Breast epithelium (tissue), 4 donors: ENCODE data around the gene CCM2L. TPM values are rescaled to one million over a fixed set of nuclear protein-coding genes. Genes with fewer than 3 reads are reported as not detected.

ENCODE experiments used
- DNase-seq, 2 donors: peaks; one replicate each; pipeline ENCODE4 v3.0.0-alpha.2; 2019; ENCODE audit warnings: low spot score in 2 of 2
- H3K27ac ChIP-seq, 2 donors: fragments of 200-600 bp; sonication (generic) in 1 of 2; one replicate each; pipeline ENCODE4 v1.5.1; 2016 to 2019; ENCODE audit warnings: mild to moderate bottlenecking in 1 of 2
- H3K27me3 ChIP-seq, 2 donors: fragments of 200-600 bp; sonication (generic) in 1 of 2; one replicate each; pipeline versions ENCODE4 v1.5.1 to v1.6.0; 2017 to 2019; ENCODE audit warnings: control low read depth in 1 of 2, mild to moderate bottlenecking in 1 of 2
- H3K36me3 ChIP-seq: fragments of 200-600 bp; one replicate; pipeline ENCODE4 v1.5.1; 2019
- H3K4me1 ChIP-seq, 2 donors: fragments of 200-600 bp; sonication (generic); one replicate each; pipeline ENCODE4 v1.5.1; 2016 to 2019; ENCODE audit warnings: control low read depth in 1 of 2
- H3K4me3 ChIP-seq, 3 donors: fragments of 200-600 bp; sonication (generic); 1 replicate in 2 of 3; 2 replicates in 1 of 3; pipeline ENCODE4 v1.5.1; 2016 to 2019; ENCODE audit warnings: mild to moderate bottlenecking in 3 of 3, moderate library complexity in 2 of 3
- H3K9me3 ChIP-seq, 2 donors: fragments of 200-600 bp; sonication (generic) in 1 of 2; one replicate each; pipeline ENCODE4 v1.5.1; 2016 to 2019; ENCODE audit warnings: control low read depth in 1 of 2
- POLR2A ChIP-seq: fragments of 450-650 bp; IDR thresholded peaks from one replicate; pipeline ENCODE4 v1.6.1; 2016; ENCODE audit warnings: antibody characterized with exemption, mild to moderate bottlenecking, moderate library complexity
- POLR2AphosphoS5 ChIP-seq, 3 donors: sonication (generic); formaldehyde crosslinking; IDR thresholded peaks; one replicate each; pipeline ENCODE4 v1.6.1; 2017; ENCODE audit warnings: antibody characterized with exemption in 3 of 3
- intact Hi-C: fragments of 100-400 bp; cut with DNase I; formaldehyde crosslinking; loops from one replicate; pipeline ENCODE4 v1.15.1; 2023; ENCODE audit warnings: low total_unique reads
- total RNA-seq, 3 donors: library from RNA; depleted of rRNA; stranded (reverse); fragments of >200 nt; gene quantifications; one replicate each; pipeline ENCODE4 v1.1.0, GENCODE V29; 2016
- TF ChIP-seq, protein P1 (sequence below), 3 donors: fragments of 450-650 bp; IDR thresholded peaks; one replicate each; pipeline ENCODE4 v1.5.1; 2016 to 2017; ENCODE audit warnings: antibody characterized with exemption in 3 of 3, mild to moderate bottlenecking in 3 of 3, moderate library complexity in 3 of 3

Gene CCM2L
- total RNA-seq, 3 donors from 2014 or later = 2.8 to 9.2 (median 4.6) TPM

DNA sequence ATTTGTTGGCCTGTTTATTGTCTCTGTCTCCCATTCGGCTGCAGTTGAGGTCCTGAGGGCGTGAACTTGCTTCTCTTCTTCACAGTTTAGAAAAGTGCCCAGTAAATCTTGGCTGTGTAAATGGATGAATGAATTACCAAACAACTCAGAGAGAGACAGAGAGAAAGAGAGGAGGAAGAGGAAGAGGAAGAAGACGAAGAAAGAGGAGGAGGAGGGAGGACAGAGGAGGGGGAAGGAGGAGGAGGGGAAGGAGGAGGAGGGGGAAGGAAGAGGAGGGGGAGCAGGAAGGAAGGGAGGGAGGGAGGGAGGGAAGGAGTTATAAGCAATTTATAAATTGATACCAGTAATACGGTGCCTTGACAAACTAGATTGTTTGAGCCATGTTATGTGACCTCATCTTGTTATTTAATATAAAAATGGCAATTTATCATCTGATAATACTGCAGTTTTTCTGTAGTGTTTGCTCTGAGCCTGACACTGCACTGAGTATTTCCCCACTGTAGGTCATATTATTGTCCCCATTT lies 60.5 kb downstream of the CCM2L start:
- no peak overlapping the region for H3K27ac ChIP-seq
- no peaks in the 10 kb centered on the region for H3K9me3 ChIP-seq
- H3K4me1 ChIP-seq = no peaks in the 10 kb centered on the region
- intact Hi-C loops = no loop called here
- no peak for TF ChIP-seq POLR2AphosphoS5 (IDR thresholded peaks at IDR 0.05)
- TF ChIP-seq, protein P1, sequence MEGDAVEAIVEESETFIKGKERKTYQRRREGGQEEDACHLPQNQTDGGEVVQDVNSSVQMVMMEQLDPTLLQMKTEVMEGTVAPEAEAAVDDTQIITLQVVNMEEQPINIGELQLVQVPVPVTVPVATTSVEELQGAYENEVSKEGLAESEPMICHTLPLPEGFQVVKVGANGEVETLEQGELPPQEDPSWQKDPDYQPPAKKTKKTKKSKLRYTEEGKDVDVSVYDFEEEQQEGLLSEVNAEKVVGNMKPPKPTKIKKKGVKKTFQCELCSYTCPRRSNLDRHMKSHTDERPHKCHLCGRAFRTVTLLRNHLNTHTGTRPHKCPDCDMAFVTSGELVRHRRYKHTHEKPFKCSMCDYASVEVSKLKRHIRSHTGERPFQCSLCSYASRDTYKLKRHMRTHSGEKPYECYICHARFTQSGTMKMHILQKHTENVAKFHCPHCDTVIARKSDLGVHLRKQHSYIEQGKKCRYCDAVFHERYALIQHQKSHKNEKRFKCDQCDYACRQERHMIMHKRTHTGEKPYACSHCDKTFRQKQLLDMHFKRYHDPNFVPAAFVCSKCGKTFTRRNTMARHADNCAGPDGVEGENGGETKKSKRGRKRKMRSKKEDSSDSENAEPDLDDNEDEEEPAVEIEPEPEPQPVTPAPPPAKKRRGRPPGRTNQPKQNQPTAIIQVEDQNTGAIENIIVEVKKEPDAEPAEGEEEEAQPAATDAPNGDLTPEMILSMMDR (IDR thresholded peaks at IDR 0.05) = no peak
- TF ChIP-seq POLR2A = no peak
- peaks cover 0 to 13% of the 10 kb centered on the region in 2 donors for H3K27me3 ChIP-seq
- DNase-seq = no peak
- no peak overlapping the region for H3K4me3 ChIP-seq
- H3K36me3 ChIP-seq = no peaks in the 10 kb centered on the region

GRCh38 chr20:32071395-32072167 lies 61.3 kb downstream of the CCM2L start:
- intact Hi-C loops = no loop called here
- Histone ChIP-seq H3K27ac (no peak overlapping the region), H3K27me3 (peaks cover 0 to 13% of the 10 kb centered on the region in 2 donors), H3K9me3 (no peaks in the 10 kb centered on the region), H3K4me3 (no peak overlapping the region), H3K36me3 (no peaks in the 10 kb centered on the region), H3K4me1 (no peaks in the 10 kb centered on the region)
- DNase-seq = no peak
- TF ChIP-seq, protein P1 (IDR thresholded peaks at IDR 0.05) = no peak
- TF ChIP-seq POLR2AphosphoS5 (IDR thresholded peaks at IDR 0.05) = no peak
- no peak for TF ChIP-seq POLR2A

- intact Hi-C loops = no loop called here
- DNase-seq = no peak
- H3K36me3 ChIP-seq = no peaks in the 10 kb centered on the region
- no peaks in the 10 kb centered on the region for H3K4me1 ChIP-seq
- H3K27me3 ChIP-seq = peaks cover 0 to 13% of the 10 kb centered on the region in 2 donors
- H3K9me3 ChIP-seq = no peaks in the 10 kb centered on the region
- no peak overlapping the region for H3K27ac ChIP-seq
- no peak for TF ChIP-seq POLR2A
- no peak overlapping the region for H3K4me3 ChIP-seq
These were observed 62.0 kb downstream of the CCM2L start for GRCh38 chr20:32072168-32072750.

DNA sequence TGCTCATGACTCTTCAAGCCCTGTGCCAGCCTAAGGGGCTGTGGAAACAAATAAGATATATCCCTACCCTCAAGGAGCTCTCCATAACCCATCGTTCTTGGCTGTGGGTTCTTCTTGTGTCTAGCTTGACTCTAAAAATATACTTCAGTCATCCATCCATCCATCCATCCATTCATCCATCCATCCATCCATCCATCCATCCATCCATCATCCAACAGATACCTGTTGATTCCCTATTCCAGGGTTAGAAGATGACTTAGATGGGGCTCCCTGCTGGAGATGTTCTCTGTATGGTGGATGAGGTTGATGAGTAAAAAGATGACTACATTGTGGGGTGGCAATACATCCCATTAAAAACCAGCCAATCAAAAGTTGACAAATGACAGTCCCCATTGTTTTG lies 65.3 kb downstream of the CCM2L start:
- no peak for TF ChIP-seq POLR2A
- no peak for TF ChIP-seq POLR2AphosphoS5 (IDR thresholded peaks at IDR 0.05)
- TF ChIP-seq, protein P1 (IDR thresholded peaks at IDR 0.05) = no peak
- intact Hi-C loops = no loop called here
- DNase-seq = no peak
- H3K9me3 ChIP-seq = no peaks in the 10 kb centered on the region
- no peaks in the 10 kb centered on the region for H3K36me3 ChIP-seq
- no peaks in the 10 kb centered on the region for H3K4me1 ChIP-seq
- H3K4me3 ChIP-seq = no peak overlapping the region
- no peak overlapping the region for H3K27ac ChIP-seq
- H3K27me3 ChIP-seq = peaks cover 0 to 13% of the 10 kb centered on the region in 2 donors

GRCh38 chr20:32077190-32077589 lies 67.0 kb downstream of the CCM2L start:
- H3K4me1 ChIP-seq = no peaks in the 10 kb centered on the region
- TF ChIP-seq POLR2A (no peak), POLR2AphosphoS5 (IDR thresholded peaks at IDR 0.05) (no peak)
- TF ChIP-seq, protein P1 (IDR thresholded peaks at IDR 0.05) = no peak
- no peak overlapping the region for H3K27ac ChIP-seq
- intact Hi-C loops = no loop called here
- peaks cover 0 to 13% of the 10 kb centered on the region in 2 donors for H3K27me3 ChIP-seq
- no peak for DNase-seq
- H3K4me3 ChIP-seq = no peak overlapping the region
- H3K9me3 ChIP-seq = no peaks in the 10 kb centered on the region
- no peaks in the 10 kb centered on the region for H3K36me3 ChIP-seq
